GM23338 (cell line): ENCODE data around the gene CTNNA3.

Experiments used
- EZH2 ChIP-seq: fragments of 200-600 bp; sonication (generic); IDR thresholded peaks from one replicate; pipeline ENCODE4 v1.8.0; 2017; ENCODE audit warnings: antibody characterized with exemption, mild to moderate bottlenecking, low read depth; ENCODE audit not compliant: unreplicated experiment
- POLR2AphosphoS5 ChIP-seq: IDR thresholded peaks from 2 replicates; pipeline ENCODE4 v1.6.1; 2016; ENCODE audit warnings: antibody characterized with exemption, low read depth
- TF ChIP-seq, protein P1 (sequence below), 2 experiments: fragments of 200-600 bp in 1 of 2; sonication (generic) in 1 of 2; conservative IDR thresholded peaks; 2 replicates each; pipeline versions ENCODE4 v1.5.1 to v1.6.1; 2016 to 2017; ENCODE audit warnings: antibody characterized with exemption in 2 of 2, low read depth in 2 of 2, mild to moderate bottlenecking in 2 of 2, moderate library complexity in 1 of 2
- TF ChIP-seq, protein P2 (sequence below): IDR thresholded peaks from 2 replicates; pipeline ENCODE4 v1.6.1; 2016; ENCODE audit warnings: antibody characterized with exemption
- TF ChIP-seq, protein P3 (sequence below): IDR thresholded peaks from one replicate; pipeline ENCODE4 v1.6.1; 2018; ENCODE audit warnings: antibody characterized with exemption; ENCODE audit not compliant: unreplicated experiment

DNA sequence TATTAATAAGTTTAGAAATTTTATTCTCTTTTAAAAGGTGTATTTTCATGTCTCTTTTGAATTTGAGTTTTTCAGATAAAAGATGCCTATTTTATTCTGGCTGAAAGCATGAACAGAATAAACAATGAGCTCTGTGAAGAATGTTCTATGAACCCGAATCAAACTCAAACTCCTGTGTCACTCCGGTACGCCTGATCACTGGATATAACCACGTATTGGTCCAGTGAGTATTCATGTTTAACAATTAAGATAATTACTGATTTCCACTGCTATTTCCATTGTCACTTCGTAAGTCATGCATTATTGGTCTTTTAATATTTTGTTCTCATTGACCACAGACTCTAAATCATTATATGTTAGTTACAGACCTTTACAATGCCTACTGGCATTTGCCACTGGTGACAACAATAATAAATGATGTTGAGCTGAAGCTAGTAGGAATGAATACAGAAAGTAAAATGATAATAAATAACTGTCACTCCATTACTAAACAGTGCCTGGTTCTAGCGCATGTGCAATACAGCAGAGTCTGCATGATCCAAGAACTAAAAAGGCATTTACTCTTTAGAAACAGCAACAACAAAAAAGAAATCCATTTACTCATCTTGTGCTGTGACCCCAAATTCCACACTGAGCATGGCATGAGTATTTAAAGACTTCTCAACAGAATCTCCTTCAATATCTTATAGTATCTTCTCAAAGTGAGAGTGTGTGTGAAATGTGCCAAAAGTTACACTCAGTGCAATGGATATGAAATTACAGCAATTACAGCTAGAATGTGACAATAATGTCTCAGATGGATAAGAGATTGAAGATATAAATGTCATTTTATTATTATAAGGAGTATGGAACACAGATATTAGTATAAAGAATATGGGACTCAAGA is 1597.2 kb downstream of the CTNNA3 start:
- no peak for TF ChIP-seq EZH2
- TF ChIP-seq, protein P1, sequence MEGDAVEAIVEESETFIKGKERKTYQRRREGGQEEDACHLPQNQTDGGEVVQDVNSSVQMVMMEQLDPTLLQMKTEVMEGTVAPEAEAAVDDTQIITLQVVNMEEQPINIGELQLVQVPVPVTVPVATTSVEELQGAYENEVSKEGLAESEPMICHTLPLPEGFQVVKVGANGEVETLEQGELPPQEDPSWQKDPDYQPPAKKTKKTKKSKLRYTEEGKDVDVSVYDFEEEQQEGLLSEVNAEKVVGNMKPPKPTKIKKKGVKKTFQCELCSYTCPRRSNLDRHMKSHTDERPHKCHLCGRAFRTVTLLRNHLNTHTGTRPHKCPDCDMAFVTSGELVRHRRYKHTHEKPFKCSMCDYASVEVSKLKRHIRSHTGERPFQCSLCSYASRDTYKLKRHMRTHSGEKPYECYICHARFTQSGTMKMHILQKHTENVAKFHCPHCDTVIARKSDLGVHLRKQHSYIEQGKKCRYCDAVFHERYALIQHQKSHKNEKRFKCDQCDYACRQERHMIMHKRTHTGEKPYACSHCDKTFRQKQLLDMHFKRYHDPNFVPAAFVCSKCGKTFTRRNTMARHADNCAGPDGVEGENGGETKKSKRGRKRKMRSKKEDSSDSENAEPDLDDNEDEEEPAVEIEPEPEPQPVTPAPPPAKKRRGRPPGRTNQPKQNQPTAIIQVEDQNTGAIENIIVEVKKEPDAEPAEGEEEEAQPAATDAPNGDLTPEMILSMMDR (conservative IDR thresholded peaks at IDR 0.05; ENCODE audit: low read depth in 2 of 2) = no peak
- TF ChIP-seq, protein P2, sequence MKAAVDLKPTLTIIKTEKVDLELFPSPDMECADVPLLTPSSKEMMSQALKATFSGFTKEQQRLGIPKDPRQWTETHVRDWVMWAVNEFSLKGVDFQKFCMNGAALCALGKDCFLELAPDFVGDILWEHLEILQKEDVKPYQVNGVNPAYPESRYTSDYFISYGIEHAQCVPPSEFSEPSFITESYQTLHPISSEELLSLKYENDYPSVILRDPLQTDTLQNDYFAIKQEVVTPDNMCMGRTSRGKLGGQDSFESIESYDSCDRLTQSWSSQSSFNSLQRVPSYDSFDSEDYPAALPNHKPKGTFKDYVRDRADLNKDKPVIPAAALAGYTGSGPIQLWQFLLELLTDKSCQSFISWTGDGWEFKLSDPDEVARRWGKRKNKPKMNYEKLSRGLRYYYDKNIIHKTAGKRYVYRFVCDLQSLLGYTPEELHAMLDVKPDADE = no peak
- TF ChIP-seq, protein P3, sequence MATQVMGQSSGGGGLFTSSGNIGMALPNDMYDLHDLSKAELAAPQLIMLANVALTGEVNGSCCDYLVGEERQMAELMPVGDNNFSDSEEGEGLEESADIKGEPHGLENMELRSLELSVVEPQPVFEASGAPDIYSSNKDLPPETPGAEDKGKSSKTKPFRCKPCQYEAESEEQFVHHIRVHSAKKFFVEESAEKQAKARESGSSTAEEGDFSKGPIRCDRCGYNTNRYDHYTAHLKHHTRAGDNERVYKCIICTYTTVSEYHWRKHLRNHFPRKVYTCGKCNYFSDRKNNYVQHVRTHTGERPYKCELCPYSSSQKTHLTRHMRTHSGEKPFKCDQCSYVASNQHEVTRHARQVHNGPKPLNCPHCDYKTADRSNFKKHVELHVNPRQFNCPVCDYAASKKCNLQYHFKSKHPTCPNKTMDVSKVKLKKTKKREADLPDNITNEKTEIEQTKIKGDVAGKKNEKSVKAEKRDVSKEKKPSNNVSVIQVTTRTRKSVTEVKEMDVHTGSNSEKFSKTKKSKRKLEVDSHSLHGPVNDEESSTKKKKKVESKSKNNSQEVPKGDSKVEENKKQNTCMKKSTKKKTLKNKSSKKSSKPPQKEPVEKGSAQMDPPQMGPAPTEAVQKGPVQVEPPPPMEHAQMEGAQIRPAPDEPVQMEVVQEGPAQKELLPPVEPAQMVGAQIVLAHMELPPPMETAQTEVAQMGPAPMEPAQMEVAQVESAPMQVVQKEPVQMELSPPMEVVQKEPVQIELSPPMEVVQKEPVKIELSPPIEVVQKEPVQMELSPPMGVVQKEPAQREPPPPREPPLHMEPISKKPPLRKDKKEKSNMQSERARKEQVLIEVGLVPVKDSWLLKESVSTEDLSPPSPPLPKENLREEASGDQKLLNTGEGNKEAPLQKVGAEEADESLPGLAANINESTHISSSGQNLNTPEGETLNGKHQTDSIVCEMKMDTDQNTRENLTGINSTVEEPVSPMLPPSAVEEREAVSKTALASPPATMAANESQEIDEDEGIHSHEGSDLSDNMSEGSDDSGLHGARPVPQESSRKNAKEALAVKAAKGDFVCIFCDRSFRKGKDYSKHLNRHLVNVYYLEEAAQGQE = no peak
- no peak for TF ChIP-seq POLR2AphosphoS5
